ENCODE results near the gene KANSL2. TPM values are rescaled to one million over a fixed set of nuclear protein-coding genes. Genes with fewer than 3 reads are reported as not detected.
A peak's percentile ranks its signal among the peaks of the same experiment; 100 is the strongest.
"Not testable (repeated sequence)": the region's sequence is repeated elsewhere in the genome, so short reads cannot be mapped to it uniquely, and the experiment has no call there.

KANSL2 gene
- total and polyA plus RNA-seq, 7 donors: 13.2 to 63.0 (median 28.2) TPM

DNA sequence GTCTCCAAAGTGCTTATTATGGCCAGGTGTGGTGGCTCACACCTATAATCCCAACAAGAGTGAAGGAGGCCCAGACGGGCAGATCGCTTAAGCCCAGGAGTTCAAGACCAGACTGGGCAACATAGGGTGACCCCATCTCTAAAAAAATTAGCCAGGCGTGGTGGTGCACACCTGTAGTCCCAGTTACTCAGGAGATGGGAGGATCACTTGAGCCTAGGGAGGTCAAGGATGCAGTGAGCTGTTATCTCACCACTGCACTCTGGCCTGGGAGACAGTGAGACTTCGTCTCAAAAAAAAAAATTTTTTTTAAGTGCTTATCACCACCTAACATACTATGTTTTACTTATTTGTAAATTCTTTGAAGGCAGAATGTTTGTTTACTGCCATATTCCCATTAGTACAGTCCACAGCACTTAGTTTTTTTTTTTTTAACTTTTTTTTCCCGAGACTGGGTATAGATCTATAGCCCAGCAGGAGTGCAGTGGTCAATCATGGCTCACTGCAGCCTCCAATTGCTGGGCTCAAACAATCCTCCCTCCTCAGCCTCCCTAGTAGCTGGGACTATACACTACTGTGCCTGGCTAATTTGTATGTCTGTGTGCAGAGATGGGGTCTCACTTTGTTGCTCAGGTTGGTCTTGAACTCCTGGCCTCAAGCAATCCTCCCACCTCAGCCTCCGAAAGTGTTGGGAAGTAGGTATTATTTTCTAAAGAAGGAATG lies 4.7 kb upstream of the KANSL2 start:
- intact Hi-C loops (cut with DNase I): no loop called here

GRCh38 chr12:48686037-48686595 lies 4.1 kb upstream of the KANSL2 start:
- WGBS, 2 donors: 47 to 61% methylated on average over 3 of the region's 3 CpGs
- TF ChIP-seq POLR2A (IDR thresholded peaks at IDR 0.05): no peak
- TF ChIP-seq CTCF (IDR thresholded peaks at IDR 0.05): no peak
- no peak for TF ChIP-seq EP300 (IDR thresholded peaks at IDR 0.05)
- no peak for TF ChIP-seq POLR2AphosphoS5 (IDR thresholded peaks at IDR 0.05)
- Histone ChIP-seq H3K36me3 (peaks cover 0 to 14% (median 0%) of the 10 kb centered on the region in 4 donors), H3K27me3 (no peaks in the 10 kb centered on the region), H3K27ac (no peak overlapping the region), H3K9me3 (no peaks in the 10 kb centered on the region), H3K4me3 (no peak overlapping the region), H3K4me1 (peaks cover 0 to 24% (median 10%) of the 10 kb centered on the region in 4 donors)
- DNase-seq: no peak
- intact Hi-C loops (cut with DNase I): no loop called here

More for the DNA sequence above, 4.7 kb upstream of the KANSL2 start:
- Histone ChIP-seq H3K4me3 (no peak overlapping the region), H3K4me1 (peaks cover 0 to 23% (median 12%) of the 10 kb centered on the region in 4 donors), H3K36me3 (peaks cover 0 to 18% (median 0%) of the 10 kb centered on the region in 4 donors), H3K27me3 (no peaks in the 10 kb centered on the region), H3K9me3 (no peaks in the 10 kb centered on the region), H3K27ac (no peak overlapping the region)
- no peak for DNase-seq
- 91 to 94% methylated on average over 6 of the region's 6 CpGs for WGBS, 2 donors
- TF ChIP-seq POLR2AphosphoS5 (IDR thresholded peaks at IDR 0.05) (no peak), CTCF (IDR thresholded peaks at IDR 0.05) (no peak), POLR2A (IDR thresholded peaks at IDR 0.05) (no peak), EP300 (IDR thresholded peaks at IDR 0.05) (no peak)

DNA sequence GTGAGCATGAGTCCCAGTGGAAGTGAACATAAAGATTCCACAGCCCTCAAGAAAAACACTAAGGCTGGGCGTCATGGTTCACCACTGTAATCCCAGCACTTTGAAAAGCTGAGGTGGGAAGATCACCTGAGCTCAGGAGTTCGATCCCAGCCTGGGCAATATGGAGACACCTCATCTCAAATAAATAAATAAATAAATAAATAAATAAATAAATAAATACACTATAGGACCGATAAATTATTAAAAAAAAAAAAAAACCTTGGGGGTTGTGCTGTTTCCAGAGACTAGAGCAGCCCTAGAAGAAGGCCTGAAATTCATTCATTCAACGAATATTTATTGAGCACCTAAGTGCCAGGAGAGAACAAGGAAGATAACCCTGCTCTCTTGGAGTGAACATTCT lies 1.5 kb upstream of the KANSL2 start:
- WGBS, 2 donors: 84 to 89% methylated on average over 4 of the region's 4 CpGs
- H3K27ac ChIP-seq: no peak overlapping the region
- H3K4me3 ChIP-seq: no peak overlapping the region
- DNase-seq: no peak
- H3K4me1 ChIP-seq: peaks cover 0 to 37% (median 29%) of the 10 kb centered on the region in 4 donors
- intact Hi-C loops (cut with DNase I): no loop called here
- TF ChIP-seq EP300 (IDR thresholded peaks at IDR 0.05) (no peak), POLR2AphosphoS5 (IDR thresholded peaks at IDR 0.05) (no peak), POLR2A (IDR thresholded peaks at IDR 0.05) (no peak), CTCF (IDR thresholded peaks at IDR 0.05) (no peak)
- peaks cover 0 to 24% (median 6%) of the 10 kb centered on the region in 4 donors for H3K36me3 ChIP-seq
- no peaks in the 10 kb centered on the region for H3K9me3 ChIP-seq
- no peaks in the 10 kb centered on the region for H3K27me3 ChIP-seq

- 28 to 82% methylated on average over 2 of the region's 2 CpGs for WGBS, 2 donors
- H3K9me3 ChIP-seq: no peaks in the 10 kb centered on the region
- no peak for DNase-seq
- H3K27ac ChIP-seq: no peak overlapping the region
- H3K4me1 ChIP-seq: peaks cover 0 to 43% (median 35%) of the 10 kb centered on the region in 4 donors
- TF ChIP-seq POLR2AphosphoS5 (IDR thresholded peaks at IDR 0.05) (no peak), CTCF (IDR thresholded peaks at IDR 0.05) (no peak), POLR2A (IDR thresholded peaks at IDR 0.05) (no peak), EP300 (IDR thresholded peaks at IDR 0.05) (no peak)
- H3K36me3 ChIP-seq: peaks cover 0 to 24% (median 6%) of the 10 kb centered on the region in 4 donors
- intact Hi-C loops (cut with DNase I): loop anchor here (1.0 kb wide), 1 partner anchor 33 kb away; the partner anchor contains the start of gene CCNT1
- H3K27me3 ChIP-seq: no peaks in the 10 kb centered on the region
- H3K4me3 ChIP-seq: peak overlapping the region in 3 of 4 donors; percentile 64 to 89 (median 79)
Measured at GRCh38 chr12:48682927-48683326, 889 bp upstream of the KANSL2 start.

DNA sequence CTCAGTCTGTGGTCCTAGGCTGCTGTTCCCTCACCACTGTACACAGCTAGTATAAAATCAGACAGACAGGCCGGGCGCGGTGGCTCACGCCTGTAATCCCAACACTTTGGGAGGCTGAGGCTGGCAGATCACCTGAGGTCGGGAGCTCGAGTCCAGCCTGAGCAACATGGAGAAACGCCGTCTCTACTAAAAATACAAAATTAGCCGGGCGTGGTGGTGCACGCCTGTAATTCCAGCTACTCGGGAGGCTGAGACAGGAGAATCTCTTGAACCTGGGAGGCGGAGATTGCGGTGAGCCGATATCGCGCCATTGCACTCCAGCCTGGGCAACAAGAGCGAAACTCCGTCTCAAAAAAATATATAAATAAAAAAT lies 481 bp upstream of the KANSL2 start:
- WGBS, 2 donors: 13% methylated on average over 19 of the region's 19 CpGs

More for the DNA sequence above, 481 bp upstream of the KANSL2 start:
- Histone ChIP-seq H3K36me3 (peaks cover 0 to 25% (median 8%) of the 10 kb centered on the region in 4 donors), H3K27ac (peak overlapping the region; percentile 73 to 96 (median 88)), H3K4me3 (peak overlapping the region; percentile 64 to 89 (median 79)), H3K4me1 (peaks cover 0 to 47% (median 38%) of the 10 kb centered on the region in 4 donors)
- DNase-seq, H3K9me3 ChIP-seq, H3K27me3 ChIP-seq: not testable (repeated sequence)
- intact Hi-C loops (cut with DNase I): loop anchor here (1.0 kb wide), 1 partner anchor 34 kb away; the partner anchor contains the start of gene CCNT1

All from sigmoid colon (tissue), 7 donors.